Measurements from ENCODE around the gene IL20. TPM values are rescaled to one million over a fixed set of nuclear protein-coding genes. Genes with fewer than 3 reads are reported as not detected.

The IL20 gene
- polyA plus RNA-seq, 1 donor from 2014 or later = not detected

- Histone ChIP-seq H3K9me3 (ENCODE audit: low read length) (no peaks in the 10 kb centered on the region), H3K4me3 (ENCODE audit: low read length) (no peak overlapping the region), H3K9me2 (ENCODE audit: insufficient read depth, low read length) (no peaks in the 10 kb centered on the region), H3K79me2 (replicated peaks; ENCODE audit: insufficient read depth, low read length) (no peaks in the 10 kb centered on the region), H3F3A (ENCODE audit: insufficient read depth, low read length, poor library complexity, severe bottlenecking) (no peaks in the 10 kb centered on the region), H3K27ac (ENCODE audit: low read length) (no peak overlapping the region), H4K20me1 (ENCODE audit: insufficient read depth) (no peaks in the 10 kb centered on the region), H3K4me2 (ENCODE audit: low read length) (no peak overlapping the region), H3K9ac (ENCODE audit: low read length) (no peak overlapping the region), H2AFZ (ENCODE audit: low read depth, low read length) (no peak overlapping the region), H3K27me3 (ENCODE audit: insufficient read depth, low read depth, low read length) (no peaks in the 10 kb centered on the region), H3K36me3 (ENCODE audit: insufficient read depth, low read length) (no peaks in the 10 kb centered on the region)
- no peak for TF ChIP-seq RAD21 (conservative IDR thresholded peaks at IDR 0.05)
These were observed 33.5 kb downstream of the IL20 start for GRCh38 chr1:206898915-206899431.

- no peak overlapping the region for H3K27ac ChIP-seq (ENCODE audit: low read length)
- no peak overlapping the region for H3K9ac ChIP-seq (ENCODE audit: low read length)
- no peaks in the 10 kb centered on the region for H3K27me3 ChIP-seq (ENCODE audit: insufficient read depth, low read depth, low read length)
- H2AFZ ChIP-seq (ENCODE audit: low read depth, low read length) = no peak overlapping the region
- no peaks in the 10 kb centered on the region for H3K9me3 ChIP-seq (ENCODE audit: low read length)
- no peaks in the 10 kb centered on the region for H3K79me2 ChIP-seq (replicated peaks; ENCODE audit: insufficient read depth, low read length)
- TF ChIP-seq TAF1 (IDR thresholded peaks at IDR 0.05; ENCODE audit: low read depth) (no peak), EZH2 (IDR thresholded peaks at IDR 0.05; ENCODE audit: borderline replicate concordance, insufficient read depth, low read length, poor library complexity, severe bottlenecking) (no peak), REST (IDR thresholded peaks at IDR 0.05; ENCODE audit: borderline replicate concordance) (no peak), RAD21 (conservative IDR thresholded peaks at IDR 0.05) (no peak)
- TF ChIP-seq, protein P1, sequence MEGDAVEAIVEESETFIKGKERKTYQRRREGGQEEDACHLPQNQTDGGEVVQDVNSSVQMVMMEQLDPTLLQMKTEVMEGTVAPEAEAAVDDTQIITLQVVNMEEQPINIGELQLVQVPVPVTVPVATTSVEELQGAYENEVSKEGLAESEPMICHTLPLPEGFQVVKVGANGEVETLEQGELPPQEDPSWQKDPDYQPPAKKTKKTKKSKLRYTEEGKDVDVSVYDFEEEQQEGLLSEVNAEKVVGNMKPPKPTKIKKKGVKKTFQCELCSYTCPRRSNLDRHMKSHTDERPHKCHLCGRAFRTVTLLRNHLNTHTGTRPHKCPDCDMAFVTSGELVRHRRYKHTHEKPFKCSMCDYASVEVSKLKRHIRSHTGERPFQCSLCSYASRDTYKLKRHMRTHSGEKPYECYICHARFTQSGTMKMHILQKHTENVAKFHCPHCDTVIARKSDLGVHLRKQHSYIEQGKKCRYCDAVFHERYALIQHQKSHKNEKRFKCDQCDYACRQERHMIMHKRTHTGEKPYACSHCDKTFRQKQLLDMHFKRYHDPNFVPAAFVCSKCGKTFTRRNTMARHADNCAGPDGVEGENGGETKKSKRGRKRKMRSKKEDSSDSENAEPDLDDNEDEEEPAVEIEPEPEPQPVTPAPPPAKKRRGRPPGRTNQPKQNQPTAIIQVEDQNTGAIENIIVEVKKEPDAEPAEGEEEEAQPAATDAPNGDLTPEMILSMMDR (IDR thresholded peaks at IDR 0.05; ENCODE audit: poor library complexity, severe bottlenecking) = no peak
- H3K4me2 ChIP-seq (ENCODE audit: low read length) = no peak overlapping the region
- H3F3A ChIP-seq (ENCODE audit: insufficient read depth, low read length, poor library complexity, severe bottlenecking) = no peaks in the 10 kb centered on the region
- no peak overlapping the region for H3K4me3 ChIP-seq (ENCODE audit: low read length)
- no peaks in the 10 kb centered on the region for H3K36me3 ChIP-seq (ENCODE audit: insufficient read depth, low read length)
- no peaks in the 10 kb centered on the region for H4K20me1 ChIP-seq (ENCODE audit: insufficient read depth)
- H3K9me2 ChIP-seq (ENCODE audit: insufficient read depth, low read length) = no peaks in the 10 kb centered on the region
These were observed 34.3 kb downstream of the IL20 start for GRCh38 chr1:206899717-206900116.

- Histone ChIP-seq H3K27ac (ENCODE audit: low read length) (no peak overlapping the region), H3K27me3 (ENCODE audit: insufficient read depth, low read depth, low read length) (no peaks in the 10 kb centered on the region), H3K4me2 (ENCODE audit: low read length) (no peak overlapping the region), H4K20me1 (ENCODE audit: insufficient read depth) (no peaks in the 10 kb centered on the region), H3K36me3 (ENCODE audit: insufficient read depth, low read length) (no peaks in the 10 kb centered on the region), H3K9me2 (ENCODE audit: insufficient read depth, low read length) (no peaks in the 10 kb centered on the region), H2AFZ (ENCODE audit: low read depth, low read length) (no peak overlapping the region), H3K79me2 (replicated peaks; ENCODE audit: insufficient read depth, low read length) (no peaks in the 10 kb centered on the region), H3K4me3 (ENCODE audit: low read length) (no peak overlapping the region), H3K9ac (ENCODE audit: low read length) (no peak overlapping the region), H3F3A (ENCODE audit: insufficient read depth, low read length, poor library complexity, severe bottlenecking) (no peaks in the 10 kb centered on the region), H3K9me3 (ENCODE audit: low read length) (no peaks in the 10 kb centered on the region)
- TF ChIP-seq EP300 (conservative IDR thresholded peaks at IDR 0.05; ENCODE audit: poor library complexity, severe bottlenecking) = no peak
- TF ChIP-seq TAF1 (IDR thresholded peaks at IDR 0.05; ENCODE audit: low read depth) = no peak
- TF ChIP-seq, protein P1 (IDR thresholded peaks at IDR 0.05; ENCODE audit: poor library complexity, severe bottlenecking) = no peak
- no peak for TF ChIP-seq EZH2 (IDR thresholded peaks at IDR 0.05; ENCODE audit: borderline replicate concordance, insufficient read depth, low read length, poor library complexity, severe bottlenecking)
- no peak for TF ChIP-seq RAD21 (conservative IDR thresholded peaks at IDR 0.05)
- no peak for TF ChIP-seq POLR2AphosphoS5 (IDR thresholded peaks at IDR 0.05)
- TF ChIP-seq MXI1 (conservative IDR thresholded peaks at IDR 0.05; ENCODE audit: poor library complexity, severe bottlenecking) = no peak
- no peak for TF ChIP-seq REST (IDR thresholded peaks at IDR 0.05; ENCODE audit: borderline replicate concordance)
These were observed 34.7 kb downstream of the IL20 start for GRCh38 chr1:206900149-206900548.
